ENCODE data around the gene MRC1.

Gene MRC1

DNA sequence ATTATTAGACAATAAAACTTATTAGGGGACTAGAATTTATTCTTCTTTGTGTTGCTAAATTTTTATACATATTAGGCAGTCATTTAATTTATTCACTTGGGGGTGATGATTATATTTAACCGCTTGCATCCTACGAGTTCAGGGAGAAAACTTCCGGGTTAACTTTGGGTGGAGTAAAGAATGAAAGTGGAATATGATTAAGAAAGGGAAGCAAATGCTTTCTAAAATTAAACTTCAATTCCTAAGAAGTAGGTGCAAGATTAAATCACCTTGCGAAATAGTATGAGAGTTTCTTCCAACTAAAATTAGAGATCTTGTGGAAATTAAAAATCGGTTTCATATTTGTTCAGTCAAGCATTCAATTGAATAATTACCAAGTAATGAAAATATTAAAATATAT lies 33.5 kb downstream of the MRC1 start:
- no peak for DNase-seq (ENCODE audit: low read depth in 4 of 4, low spot score in 1 of 4)

DNA sequence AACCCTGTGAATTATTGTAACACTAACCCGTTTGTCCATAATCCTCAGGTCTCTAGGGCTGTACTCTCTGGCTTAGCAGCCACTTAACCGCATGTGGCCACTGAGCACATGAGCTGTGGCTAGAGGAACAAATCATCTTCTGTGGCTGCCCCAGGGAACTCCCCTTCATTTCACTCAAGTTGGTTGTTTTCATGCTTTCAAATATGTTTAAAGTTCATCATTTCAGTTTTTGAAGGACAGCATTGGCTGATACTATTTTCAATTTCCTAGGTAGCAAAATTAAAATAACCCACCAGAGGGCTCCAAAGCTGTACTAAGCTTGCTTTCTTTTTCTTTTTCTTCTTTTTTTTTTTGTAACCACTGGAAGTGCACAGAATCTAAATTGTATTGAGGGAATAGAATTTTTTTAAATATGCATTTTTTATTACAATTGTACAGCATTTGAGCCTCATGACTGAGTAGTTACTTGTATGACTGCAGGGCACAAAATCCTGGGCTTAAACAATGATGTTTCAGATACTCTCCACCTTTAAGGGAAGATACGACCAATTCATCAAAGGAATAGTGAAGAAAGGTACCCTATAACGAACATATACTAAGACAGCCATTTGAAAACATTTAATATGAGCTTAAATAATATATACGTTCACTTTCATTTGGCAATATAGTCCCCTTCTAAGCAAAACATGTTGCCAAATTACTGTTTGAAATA lies 38.6 kb downstream of the MRC1 start:
- no peak for DNase-seq (ENCODE audit: low read depth in 4 of 4, low spot score in 1 of 4)

DNA sequence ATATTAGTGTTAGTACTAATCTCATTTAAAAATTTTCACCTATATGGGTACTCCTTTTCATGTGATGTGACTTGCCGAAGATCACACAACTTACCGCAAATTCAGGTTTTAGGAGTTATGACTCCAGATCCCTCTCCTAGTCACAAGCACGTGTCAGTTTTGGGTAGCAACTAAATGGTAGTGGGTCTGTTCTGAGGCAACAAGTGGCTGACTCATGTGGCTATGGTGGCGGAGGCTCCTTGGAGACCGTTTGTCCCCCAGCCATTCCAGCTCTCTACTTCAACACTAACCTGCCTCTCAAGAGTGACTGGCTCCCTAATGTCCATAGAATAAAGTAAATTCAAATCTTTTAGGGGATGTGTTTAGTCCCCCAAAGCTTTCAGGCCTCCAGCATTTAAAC lies 39.5 kb downstream of the MRC1 start:
- DNase-seq (ENCODE audit: low read depth in 4 of 4, low spot score in 1 of 4): no peak

DNA sequence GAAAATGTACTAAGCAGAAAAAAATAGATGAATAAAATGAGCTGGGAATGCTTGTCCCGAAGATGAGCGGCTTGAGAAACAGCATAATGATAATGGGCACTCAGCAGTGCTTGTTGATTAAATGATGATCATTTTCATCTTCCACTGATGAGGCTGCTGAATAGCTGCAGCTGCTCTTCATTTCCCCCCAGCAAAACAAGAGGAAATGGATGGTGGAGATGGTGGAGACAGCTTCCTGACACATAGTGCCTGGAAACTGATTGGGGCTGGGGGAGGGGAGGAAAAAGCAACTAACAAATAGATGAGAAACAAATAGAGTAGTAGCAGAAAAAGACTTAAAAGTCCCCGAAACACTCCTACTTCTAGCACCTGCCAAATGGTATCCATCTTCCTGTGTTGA lies 41.4 kb downstream of the MRC1 start:
- no peak for DNase-seq (ENCODE audit: low read depth in 4 of 4, low spot score in 1 of 4)

DNA sequence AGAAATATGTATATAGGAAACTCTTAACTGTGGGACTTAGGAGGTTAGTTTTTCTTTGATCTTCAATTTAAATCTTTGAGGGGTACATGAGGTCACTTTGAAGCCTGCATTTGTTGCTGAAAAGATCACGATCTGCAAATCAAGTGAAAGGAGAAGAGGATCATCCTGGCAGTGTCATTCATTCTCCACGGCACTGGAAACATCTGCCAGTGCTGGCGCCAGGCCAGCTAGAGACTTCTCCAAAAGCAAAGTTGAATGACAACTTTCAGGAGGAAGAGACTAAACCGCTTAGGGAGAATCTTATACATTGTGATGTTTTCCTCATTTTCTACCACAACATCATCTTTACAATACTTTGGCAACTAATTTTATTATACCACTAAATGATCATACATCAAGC lies 42.5 kb downstream of the MRC1 start:
- no peak for DNase-seq (ENCODE audit: low read depth in 4 of 4, low spot score in 1 of 4)

DNA sequence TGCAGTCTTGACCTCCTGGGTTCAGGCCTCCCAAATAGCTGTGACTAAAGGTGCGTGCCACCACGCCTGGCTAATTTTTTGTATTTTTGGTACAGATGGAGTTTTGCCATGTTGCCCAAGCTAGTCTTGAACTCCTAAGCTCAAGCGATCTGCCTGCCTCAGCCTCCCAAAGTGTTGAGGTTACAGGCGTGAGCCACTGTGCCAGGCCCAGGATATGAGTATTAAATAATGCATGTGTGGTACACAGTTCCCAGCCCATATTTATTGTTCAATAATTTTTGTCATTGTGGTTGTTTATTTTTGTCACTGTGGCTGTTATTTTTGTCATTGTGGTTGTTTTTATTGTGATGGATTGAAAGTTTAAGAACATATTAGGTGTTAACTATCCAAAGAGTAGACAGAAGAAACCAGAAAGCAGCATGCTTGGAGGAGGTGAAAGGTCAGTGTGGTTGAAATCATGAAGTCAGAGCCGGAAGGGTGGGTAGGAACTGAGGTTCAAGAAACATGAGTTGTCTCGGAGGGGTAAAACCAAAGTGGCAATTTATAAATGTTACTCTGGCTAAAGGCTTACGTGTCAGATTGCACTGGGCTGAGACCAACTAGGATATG lies 45.0 kb downstream of the MRC1 start:
- DNase-seq (ENCODE audit: low read depth in 4 of 4, low spot score in 1 of 4): no peak

DNA sequence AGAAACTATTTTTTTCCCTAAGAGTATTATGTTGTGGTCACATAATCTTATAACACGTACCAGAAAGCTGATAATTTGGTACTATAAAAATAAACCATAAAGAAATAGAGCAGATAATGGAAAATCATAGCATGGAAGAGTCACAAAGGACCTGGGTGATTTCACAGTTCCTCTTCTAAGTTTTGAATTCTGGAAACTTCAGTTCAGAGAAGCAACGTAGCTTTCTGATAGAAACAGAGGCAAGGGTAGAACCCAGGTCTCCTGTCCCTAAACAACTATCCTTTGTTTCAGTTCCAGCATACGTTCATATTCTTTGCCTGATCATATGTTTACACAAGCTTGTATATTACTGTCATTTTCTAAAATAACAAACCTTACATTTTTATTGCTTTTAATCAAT lies 47.9 kb downstream of the MRC1 start:
- no peak for DNase-seq (ENCODE audit: low read depth in 4 of 4, low spot score in 1 of 4)

DNA sequence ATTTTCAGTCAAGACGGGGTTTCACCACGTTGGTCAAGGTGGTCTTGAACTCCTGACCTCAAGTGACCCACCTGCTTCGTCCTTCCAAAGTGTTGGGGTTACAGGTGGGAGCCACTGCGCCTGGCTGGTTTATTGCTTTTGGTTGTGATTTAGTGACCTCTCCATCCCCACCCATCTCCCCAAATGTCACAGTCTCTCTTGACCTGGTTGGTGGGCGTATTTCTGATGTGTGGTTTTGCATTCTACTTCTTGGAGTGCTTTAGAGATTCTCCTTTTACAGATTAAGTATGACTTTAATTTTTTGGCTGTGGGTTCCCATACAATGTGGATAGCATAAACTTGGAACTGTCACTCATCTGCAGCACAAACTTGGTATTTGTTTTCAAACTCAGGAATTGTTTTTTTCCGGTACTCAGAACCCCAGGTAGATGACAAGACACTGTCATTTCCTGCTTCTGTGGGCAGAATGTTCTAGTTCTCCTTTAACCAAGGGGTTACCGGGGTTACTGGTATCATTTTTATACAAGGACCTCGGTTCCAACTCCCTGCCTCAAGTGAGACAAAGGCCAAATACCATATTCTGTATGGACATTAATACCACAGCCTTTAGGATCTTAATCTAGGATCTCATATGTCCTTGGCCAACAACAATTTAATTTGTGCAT lies 50.5 kb downstream of the MRC1 start:
- DNase-seq (ENCODE audit: low read depth in 4 of 4, low spot score in 1 of 4): no peak

DNA sequence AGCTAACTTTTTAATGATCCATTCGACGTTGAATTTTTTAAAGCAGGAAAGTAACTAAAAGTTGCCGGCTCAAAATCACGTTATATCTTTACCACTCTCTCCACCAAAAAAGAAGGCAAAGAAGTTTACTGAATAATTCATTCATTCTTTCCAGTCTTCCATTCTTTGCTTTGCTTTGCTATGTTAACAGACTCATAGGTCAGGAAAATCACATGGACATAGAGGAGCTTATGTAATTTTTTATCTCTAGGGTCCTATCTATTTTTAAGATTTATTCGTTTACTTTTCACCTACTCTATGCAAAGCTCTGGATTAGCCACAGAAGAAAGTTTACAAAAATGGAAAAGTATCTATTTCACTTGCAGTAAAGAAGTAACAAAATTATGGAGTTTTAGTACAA lies 52.6 kb downstream of the MRC1 start:
- no peak for DNase-seq (ENCODE audit: low read depth in 4 of 4, low spot score in 1 of 4)

DNA sequence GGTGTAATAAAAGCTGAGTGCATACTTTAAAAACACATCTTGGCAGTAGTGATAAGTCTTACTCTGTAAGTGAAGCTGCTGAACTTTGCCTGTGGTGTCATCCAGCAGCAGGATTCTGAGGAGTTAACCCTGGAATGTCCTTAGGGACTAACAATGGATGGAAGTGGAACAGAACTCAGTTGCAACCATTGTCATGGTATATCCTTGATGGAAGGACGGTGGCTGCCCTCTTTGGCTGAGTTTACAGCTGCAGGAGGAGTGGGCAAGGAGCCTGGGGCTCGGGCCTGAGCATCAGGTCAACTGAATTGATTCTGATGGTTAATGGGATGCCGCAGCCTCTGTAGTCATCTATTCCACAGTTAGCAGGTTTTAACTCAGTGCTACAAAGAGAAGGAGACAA lies 56.2 kb downstream of the MRC1 start:
- no peak for DNase-seq (ENCODE audit: low read depth in 4 of 4, low spot score in 1 of 4)

DNA sequence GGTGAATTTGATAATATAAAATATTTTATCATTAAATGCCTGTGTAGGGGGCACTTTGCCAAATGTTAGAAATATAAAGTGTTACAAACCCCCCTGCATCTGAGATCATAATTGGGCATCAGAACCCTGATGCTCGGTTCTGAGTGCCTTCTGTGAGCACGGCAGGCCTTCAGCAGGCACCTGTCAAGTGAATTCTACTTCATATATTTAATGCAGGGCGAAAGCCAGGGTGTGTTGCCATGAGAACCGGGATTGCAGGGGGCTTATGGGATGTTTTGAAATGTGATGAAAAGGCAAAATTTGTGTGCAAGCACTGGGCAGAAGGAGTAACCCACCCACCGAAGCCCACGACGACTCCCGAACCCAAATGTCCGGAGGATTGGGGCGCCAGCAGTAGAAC lies 57.2 kb downstream of the MRC1 start:
- DNase-seq (ENCODE audit: low read depth in 4 of 4, low spot score in 1 of 4): no peak

DNA sequence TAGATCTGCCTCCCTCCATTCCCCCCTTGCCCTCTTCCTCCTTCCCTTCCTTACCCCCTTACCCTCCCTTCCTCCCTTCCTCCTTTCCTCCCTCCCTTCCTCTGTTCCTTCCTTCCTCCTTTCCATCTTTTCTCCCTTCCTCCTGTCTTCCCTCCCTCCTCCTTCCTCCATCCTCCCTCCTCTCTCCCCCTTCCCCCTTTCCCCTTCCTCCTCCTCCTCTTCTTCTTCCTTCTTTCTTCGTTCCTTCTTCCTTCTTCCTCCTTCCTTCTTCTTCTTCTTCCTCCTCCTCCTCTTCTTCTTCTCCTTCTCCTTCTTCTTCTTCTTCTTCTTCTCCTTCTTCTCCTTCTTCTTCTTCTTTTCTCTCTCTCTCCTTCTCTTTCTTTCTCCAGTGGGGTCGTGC lies 57.9 kb downstream of the MRC1 start:
- no peak for DNase-seq (ENCODE audit: low read depth in 4 of 4, low spot score in 1 of 4)

DNA sequence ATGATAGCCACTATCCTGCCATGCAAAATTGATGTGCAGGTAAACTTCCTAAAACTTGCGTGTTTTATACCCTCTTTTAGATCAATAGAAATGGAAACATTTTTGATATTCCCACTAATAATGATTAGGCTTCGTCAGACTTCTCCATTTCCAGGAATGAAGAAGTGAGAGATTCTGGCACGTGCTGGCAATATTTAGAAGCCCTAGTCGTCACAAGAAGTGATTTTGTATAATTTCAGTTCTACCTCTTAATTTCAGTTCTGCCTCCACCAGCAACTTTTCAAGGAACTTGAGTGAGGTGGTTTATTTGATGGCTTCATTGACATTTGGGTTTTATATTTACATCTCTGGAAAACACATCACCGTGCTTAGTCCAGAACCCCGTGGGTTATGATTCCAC lies 61.9 kb downstream of the MRC1 start:
- no peak for DNase-seq (ENCODE audit: low read depth in 4 of 4, low spot score in 1 of 4)

DNA sequence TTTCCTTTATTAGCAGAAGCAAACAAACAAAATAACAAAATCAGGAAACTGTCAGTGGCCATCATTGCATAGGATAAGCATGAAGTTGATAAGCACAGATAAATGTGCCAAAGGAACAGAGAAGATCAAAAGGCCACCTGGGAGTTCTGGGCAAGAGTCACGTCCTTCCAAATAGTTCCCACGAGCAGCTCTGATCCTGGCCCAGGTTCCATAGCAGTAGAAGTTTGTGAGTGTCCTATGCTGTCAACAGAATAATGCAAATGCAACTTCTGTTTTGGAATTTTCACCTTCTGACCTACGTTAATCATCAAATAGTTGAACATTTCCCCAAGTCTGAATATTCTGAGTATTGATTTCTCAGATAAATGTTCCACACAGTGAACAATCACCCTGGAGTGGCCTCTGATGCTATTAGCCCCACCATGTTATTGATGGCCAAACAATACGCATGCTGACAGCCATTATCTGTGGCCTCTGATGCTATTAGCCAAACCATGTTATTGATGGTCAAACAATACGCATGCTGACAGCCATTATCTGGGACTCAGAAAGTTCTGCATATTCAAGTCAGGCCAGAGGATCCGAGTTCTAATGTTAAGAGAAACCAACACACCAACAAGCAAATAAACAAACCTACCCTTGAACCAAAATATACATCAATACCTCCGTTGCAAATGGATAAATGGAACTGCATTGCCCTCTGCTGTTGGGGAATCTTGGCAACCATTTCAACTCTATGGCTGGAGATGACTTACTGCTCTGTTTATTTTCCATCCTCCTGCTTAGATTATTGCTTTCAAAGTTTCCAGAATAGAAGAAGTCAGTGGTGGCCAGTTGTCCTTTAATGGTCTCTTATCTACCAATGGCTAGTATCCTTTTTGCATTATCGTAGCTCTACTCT lies 63.3 kb downstream of the MRC1 start:
- no peak for DNase-seq (ENCODE audit: low read depth in 4 of 4, low spot score in 1 of 4)

DNA sequence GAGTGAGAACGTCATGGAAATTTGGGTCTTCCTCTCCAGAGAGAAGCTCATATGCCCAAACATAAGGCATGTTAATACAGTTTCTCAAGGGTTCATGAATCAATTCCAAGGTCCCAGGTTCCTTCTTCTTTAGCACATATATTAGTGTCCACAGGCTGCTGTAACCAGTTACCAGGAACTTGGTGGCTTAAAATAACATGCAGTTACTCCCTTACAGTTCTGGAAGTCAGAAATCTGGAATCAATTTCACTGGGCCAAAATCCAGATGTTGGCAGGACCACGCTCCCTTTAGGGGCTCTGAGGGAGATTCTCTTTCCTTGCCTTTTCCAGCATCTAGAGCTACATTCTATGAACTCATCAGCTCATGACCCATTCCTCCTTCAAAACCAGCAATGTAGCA lies 64.8 kb downstream of the MRC1 start:
- DNase-seq (ENCODE audit: low read depth in 4 of 4, low spot score in 1 of 4): no peak

DNA sequence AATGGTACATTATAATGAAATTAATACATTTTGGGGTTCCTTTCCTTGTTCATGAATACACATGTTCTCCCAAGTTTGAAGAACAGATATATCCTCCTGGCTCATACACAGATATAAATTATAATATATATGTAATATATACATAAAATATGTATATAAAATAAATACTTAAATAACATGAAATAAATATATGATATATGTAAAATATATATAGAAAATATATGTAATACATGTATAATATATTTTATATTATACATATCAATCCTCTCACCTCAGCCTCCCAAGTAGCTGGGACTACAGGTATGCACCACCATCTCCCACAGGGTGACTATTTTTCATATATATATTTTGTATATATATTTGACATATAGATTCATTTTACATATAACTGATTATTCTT lies 68.0 kb downstream of the MRC1 start:
- no peak for DNase-seq (ENCODE audit: low read depth in 4 of 4, low spot score in 1 of 4)

DNA sequence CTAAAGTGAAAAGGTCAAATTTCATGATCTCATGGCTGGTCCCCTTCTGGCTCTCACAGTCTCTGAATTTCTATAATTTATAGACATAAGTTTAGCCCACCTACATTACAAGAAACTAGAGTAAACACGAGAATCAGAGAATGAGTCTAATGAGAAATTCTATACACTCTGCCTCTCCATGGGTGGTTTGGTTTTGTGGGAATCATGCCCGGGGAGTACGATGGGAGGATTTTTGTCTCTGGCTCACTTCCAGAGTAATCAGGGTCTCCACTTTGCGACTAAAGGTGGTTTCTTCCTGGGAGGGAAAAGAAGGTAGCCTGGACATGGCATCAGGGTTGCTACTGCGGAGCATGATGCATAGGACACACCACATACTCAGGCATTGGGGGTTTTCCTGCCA lies 69.7 kb downstream of the MRC1 start:
- no peak for DNase-seq (ENCODE audit: low read depth in 4 of 4, low spot score in 1 of 4)

DNA sequence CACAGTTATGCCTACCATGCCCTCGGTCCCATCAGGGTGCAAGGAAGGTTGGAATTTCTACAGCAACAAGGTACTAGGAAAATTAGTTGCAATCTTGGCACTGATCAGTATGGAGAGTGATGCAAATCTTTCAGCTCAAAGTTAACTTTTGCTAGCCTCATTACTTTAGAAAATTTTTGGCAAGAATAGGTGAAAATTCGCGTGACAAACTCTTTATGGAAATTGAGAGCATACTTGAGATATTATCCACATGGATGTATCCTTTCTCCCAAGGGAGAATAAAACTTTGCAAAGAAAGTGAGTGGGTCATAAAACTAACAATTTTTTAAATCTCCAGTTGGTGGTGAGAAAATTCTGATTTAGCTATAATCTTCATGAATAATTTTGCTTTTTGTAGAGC lies 71.5 kb downstream of the MRC1 start:
- DNase-seq (ENCODE audit: low read depth in 4 of 4, low spot score in 1 of 4): no peak

DNA sequence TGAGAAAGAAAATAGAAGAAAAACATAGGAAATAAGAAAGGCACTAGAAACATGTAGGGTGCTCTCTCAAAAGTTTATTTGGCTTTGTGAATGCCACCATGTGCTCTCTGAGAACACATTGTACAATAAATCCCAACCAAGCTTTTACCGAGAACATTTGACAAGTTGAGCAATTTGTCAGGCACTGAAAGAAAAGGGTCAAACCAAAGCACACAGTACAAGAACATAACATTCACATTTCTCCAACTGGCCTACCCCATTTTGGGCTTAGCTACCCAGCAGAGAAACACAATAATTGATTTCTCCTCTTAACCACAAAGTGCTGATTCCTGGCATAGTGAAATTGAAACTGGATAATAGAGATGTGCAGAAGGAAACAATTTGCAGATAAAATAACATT lies 73.4 kb downstream of the MRC1 start:
- no peak for DNase-seq (ENCODE audit: low read depth in 4 of 4, low spot score in 1 of 4)

DNA sequence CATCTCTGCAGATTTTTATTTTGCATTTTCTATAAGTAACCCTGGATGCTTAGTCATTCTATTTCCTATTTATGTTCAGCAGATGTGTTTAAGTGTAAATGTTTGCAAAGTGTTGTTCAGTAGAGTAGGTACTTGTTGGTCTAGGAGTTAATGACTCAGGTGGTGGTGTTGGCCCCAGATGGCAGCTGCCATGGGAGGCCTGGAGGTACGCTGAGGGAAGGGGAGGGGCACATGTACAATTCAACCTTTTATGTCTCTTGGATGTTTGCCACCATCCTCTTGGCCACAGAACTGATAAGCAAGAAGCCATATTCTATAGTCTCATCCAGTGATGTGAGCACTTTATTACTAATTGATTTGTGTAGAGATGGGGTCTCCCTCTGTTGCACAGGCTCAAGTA lies 74.5 kb downstream of the MRC1 start:
- no peak for DNase-seq (ENCODE audit: low read depth in 4 of 4, low spot score in 1 of 4)

DNA sequence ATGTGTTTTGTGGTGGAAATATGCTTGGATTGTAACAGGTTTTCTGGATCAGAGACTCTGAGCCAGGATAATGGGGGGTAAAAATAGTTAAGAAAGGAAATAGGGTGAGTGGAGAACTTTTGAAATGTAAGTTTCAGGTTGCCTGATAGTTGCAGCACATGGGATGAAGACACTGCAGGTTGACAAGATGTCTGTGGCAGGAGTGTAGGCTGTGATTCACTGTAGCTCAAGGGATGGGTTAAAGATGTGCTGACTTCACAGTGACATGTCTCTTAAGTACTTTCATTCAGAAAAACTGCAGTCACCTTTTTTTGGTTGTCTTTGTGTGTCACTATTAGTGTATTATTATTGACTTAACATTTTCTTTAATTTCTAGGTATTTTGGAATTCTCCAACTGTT lies 79.0 kb downstream of the MRC1 start:
- DNase-seq (ENCODE audit: low read depth in 4 of 4, low spot score in 1 of 4): no peak

DNA sequence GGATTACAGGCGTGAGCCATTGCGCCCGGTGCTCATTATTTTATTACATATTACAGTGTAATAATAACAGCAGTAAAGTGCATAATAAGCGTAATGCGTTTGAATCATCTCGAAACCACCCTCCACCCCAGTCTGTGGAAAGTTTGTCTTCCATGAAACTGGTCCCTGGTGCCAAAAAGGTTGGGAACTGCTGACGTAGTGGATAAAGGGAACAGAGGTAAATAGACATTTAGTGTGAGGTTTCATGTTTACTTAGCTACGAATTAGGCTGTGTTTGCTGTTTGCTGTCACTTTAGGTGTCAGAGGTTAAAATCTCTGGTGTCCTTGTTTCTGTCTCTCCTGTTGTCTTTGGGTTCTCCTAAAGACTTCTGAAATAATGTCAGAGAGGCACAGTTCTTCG lies 82.3 kb downstream of the MRC1 start:
- DNase-seq (ENCODE audit: low read depth in 4 of 4, low spot score in 1 of 4): no peak

Data from stimulated activated CD4-positive, alpha-beta T cell treated with anti-CD3 and anti-CD28 coated beads, Interleukin-1b, Interleukin-23, amount 100 ng/mL, for 24 hours (primary cell).